ENCODE data around the gene FOXG1.

The FOXG1 gene

GRCh38 chr14:28766469-28766955 is at the start of gene FOXG1:
Gene FOXG1 (plus strand): TSS chr14:28766787. CDS start chr14:28767280, 493 bp downstream.
- no peak for DNase-seq (ENCODE audit: low read depth)

GRCh38 chr14:28719130-28719529 is 47.5 kb upstream of the FOXG1 start:
- no peak for DNase-seq (ENCODE audit: low read depth)

- DNase-seq (ENCODE audit: low read depth): no peak
These were observed 35.2 kb upstream of the FOXG1 start for GRCh38 chr14:28731358-28731757.

DNA sequence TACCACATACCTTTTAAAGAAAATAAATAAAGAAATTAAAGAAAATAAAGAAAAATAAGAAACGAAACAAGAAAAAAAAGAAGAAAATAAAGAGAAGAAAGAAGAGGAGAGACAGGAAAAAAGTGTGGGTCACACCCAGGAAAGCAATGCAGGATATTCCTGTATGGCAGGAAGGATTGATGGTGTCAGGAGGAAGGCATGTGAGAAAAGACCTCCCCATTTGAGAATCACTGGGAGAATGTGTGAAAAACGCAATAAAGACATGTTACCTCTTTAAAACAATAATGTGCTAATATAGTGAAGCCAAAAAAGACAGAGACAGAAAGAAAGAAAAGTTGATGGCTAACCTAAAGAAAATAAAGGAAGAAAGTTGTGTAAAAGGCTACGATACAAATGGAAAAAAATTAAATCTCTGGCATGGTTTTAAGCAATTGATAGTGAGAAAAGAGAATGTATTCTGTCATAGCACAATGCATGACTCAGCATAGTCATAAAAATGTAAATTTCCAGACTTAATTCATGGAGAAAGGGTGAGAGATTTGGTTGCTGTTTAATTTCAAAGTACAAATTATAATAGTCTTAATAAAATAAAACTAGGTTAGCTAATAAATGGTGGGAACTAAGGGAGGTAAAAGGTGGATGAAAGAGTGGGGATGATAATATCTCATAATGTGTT is 24.3 kb upstream of the FOXG1 start:
- no peak for DNase-seq (ENCODE audit: low read depth)

- peak; percentile 62 for DNase-seq (ENCODE audit: low read depth)
These were observed 22.5 kb upstream of the FOXG1 start for GRCh38 chr14:28744126-28744525.

- DNase-seq (ENCODE audit: low read depth): peak; percentile 78
These were observed 21.4 kb upstream of the FOXG1 start for GRCh38 chr14:28745176-28745575.

GRCh38 chr14:28746247-28746646 is 20.3 kb upstream of the FOXG1 start:
- DNase-seq (ENCODE audit: low read depth): no peak

- peak; percentile 61 for DNase-seq (ENCODE audit: low read depth)
These were observed 15.0 kb upstream of the FOXG1 start for GRCh38 chr14:28751467-28752058.

DNA sequence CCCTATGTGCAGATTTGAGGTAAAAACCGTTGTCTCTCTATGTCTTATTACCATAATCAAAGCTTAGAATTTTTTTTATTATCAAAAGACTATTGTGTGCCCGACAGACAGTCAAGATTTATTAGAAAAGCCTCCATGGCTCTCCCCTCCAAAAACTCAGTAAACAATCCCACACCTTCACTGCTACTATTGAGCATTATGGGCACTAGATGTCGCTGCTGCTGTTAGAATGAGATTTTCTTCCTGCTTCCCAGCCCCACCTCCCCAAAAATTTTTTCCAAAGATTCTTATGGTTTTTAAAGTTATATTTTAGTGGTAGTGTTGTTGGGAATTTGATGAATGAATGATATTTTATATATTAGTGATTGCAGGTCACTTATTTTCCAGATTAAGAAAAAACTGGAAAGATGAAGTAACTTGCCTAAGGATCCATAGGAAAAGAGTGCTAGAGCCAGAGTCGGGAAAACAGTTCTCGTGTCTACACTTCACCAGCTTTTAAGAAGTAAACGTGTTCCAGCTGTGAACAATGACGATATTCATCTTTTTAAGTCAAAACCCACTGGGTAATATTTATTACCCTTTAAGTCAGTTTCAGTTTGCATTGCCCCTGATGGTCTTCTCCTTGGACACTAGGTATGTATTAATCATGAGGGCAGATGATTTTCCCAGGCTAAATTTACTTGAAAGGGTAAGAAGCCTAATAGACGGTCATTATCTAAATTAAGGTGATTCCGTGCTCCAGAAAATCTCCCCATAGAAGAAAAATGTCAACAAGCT is 12.2 kb upstream of the FOXG1 start:
- DNase-seq (ENCODE audit: low read depth): peak; percentile 43

DNA sequence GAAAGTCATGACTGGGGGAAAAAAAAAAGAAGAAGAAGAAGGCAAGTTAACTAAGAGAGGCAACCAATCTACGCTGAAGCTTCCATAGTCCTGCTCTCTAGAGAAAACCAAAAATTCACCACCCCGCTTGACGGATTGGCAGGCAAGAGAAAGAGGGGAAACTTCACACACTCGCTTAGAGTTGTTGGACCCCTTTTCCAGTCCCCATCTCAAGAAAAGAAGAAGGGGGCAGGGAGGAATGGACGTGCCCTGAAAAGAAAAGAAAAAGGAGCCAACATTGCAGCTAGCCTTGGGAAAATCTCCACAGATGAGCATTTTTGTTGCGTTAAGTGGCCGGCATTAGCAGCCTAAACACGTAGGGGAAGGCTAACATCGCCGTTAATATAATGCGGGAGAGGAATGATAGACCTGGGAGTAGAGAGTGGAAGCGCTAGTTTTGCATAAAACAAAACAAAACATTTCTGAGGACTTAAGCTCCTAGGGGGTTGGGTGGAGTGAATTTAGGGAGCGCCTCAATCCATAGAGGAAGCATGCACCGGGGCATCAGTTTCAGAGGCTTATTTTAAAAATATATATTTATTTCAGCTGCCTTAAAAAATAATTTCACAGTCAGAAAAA is 11.3 kb upstream of the FOXG1 start:
- DNase-seq (ENCODE audit: low read depth): no peak

DNA sequence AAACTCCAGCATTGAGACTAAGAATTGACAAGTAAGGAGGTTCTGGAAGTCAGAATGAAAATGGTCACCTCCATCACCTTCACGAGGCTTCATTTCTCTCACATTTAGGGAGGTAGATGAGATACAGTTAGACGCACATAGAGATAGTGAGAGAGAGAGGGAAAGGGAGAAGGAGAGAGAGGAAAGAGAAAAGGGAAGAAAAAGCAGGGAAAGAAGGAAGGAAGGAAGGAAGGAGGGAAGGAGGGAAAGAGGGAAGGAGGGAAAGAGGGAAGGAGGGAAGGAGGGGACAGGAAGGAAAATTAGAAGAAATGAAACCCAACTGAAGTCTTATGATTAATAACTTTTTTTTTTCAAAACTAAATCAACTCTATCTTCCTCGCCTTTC is 10.7 kb upstream of the FOXG1 start:
- no peak for DNase-seq (ENCODE audit: low read depth)

DNA sequence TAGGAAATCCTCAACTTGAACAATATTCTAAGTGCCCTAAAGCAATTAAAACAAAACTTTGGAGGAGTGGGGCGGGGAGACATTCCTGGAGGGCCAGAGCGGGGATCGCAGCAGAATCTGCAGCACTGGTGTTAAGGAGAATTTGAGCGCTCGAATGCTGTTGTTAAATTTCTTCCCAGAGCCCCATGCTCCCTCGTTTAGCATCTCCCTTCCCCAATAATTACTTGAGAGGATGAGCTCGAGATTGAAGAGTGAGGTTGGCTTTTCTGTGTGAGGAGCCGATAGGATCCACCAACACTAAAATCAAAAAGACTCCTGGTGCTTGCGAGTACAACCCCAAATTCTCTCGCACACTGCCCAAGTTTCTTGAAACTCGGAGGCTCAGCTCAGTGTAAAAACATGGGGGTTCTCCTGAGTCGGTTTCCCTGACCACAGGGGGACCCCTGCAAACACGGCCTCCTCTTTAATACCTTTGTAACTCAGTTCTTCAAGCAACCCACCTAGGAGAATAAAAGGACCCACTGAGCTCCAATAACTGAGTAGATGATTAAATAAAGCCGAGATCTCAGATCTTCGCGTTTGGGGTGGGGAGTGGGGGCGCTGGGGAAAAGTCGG is 10.2 kb upstream of the FOXG1 start:
- no peak for DNase-seq (ENCODE audit: low read depth)

- DNase-seq (ENCODE audit: low read depth): peak; percentile 60
These were observed 9.6 kb upstream of the FOXG1 start for GRCh38 chr14:28756884-28757570.

GRCh38 chr14:28757786-28758185 is 8.8 kb upstream of the FOXG1 start:
- no peak for DNase-seq (ENCODE audit: low read depth)

GRCh38 chr14:28758253-28758884 is 8.2 kb upstream of the FOXG1 start:
- DNase-seq (ENCODE audit: low read depth): no peak

DNA sequence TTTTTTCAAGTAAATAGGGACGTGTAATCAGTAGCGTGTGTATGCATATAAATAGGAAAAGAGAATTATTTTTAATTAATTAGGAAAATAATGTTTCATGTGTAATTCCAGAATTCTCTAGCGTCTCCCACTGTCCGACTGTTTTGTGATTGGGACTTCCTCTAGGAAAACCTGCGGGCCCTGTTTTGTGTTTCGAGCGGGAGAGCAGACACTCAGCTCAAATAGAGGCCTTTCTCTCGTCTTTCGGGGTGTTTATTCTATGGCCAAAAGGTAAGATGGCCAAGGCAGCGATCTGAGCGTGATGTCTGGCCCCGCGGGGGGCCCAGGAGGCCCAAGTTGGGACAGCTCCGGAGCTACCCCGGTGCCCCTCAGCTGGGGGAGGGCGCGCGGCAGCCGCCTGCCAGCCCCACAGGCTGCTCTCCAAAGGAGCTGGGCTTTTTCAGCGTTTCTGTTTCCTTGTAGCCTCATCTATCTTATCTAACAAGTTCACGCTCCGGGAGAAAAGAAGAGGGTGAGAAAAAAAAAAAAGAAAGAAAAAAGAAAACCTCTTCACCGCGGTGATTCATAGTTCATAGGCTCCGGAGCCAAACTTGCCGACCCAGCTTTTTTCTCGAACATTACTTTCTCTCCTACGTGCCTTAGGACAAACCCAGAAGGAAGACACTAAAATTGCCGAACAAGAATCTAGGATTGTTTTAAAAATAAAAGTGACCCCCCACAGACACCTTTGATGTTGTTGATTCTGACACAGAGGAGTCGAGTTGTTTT is 7.5 kb upstream of the FOXG1 start:
- no peak for DNase-seq (ENCODE audit: low read depth)

- DNase-seq (ENCODE audit: low read depth): no peak
These were observed 6.8 kb upstream of the FOXG1 start for GRCh38 chr14:28759653-28760313.

GRCh38 chr14:28760431-28760996 is 6.1 kb upstream of the FOXG1 start:
- no peak for DNase-seq (ENCODE audit: low read depth)
